K562 (cell line): ENCODE results near the gene AKNA. TPM values are rescaled to one million over a fixed set of nuclear protein-coding genes. Genes with fewer than 3 reads are reported as not detected.
"Not testable (repeated sequence)": the region's sequence is repeated elsewhere in the genome, so short reads cannot be mapped to it uniquely, and the experiment has no call there.

Source experiments
- ATAC-seq: fragments of 200-7000 bp; cut with Tn5 transposase; 3 replicates; pipeline ENCODE4 v1.9.1; 2020; ENCODE audit warnings: moderate library complexity
- BruUV-seq: library from RNA; stranded (reverse); fragments of 400-500 nt; replicated peaks from 2 replicates; lab custom pipeline; 2021; lab: Mats Ljungman, UMichigan
- CTCF ChIA-PET: fragments of 300-600 bp; formaldehyde crosslinking; extraction: SDS; loops from one replicate; lab custom pipeline; 2021; ENCODE audit warnings: low intra/inter-chr PET ratio; lab: Yijun Ruan, JAX
- POLR2A ChIA-PET: fragments of 300-600, 350-650 bp; sonication (Branson Sonifier 250); formaldehyde crosslinking; extraction: SDS; loops from one replicate; lab custom pipeline; 2021; ENCODE audit warnings: antibody characterized with exemption, inconsistent platforms; lab: Yijun Ruan, JAX
- DNase-seq, 4 experiments: peaks; one replicate each; pipeline versions ENCODE4 v3.0.0 to v3.0.0-alpha.2; 2011 to 2018; ENCODE audit warnings: low spot score in 3 of 4, mixed read lengths in 3 of 4; ENCODE audit errors: extremely low read depth in 1 of 4
- FAIRE-seq: peaks from 2 replicates; lab custom pipeline; 2011; peaks lifted over from hg19 to GRCh38; lab: Jason Lieb, UNC
- H2AFZ ChIP-seq: 2 replicates; pipeline ENCODE4 v1.6.0; 2011; ENCODE audit warnings: low read depth, low read length, control low read depth, inconsistent platforms
- H3K27ac ChIP-seq: fragments of 200-600 bp; 3 replicates; pipeline ENCODE4 v1.8.0; 2011; ENCODE audit warnings: low read depth, mild to moderate bottlenecking, control low read depth, inconsistent platforms, low read length, moderate library complexity, mixed read lengths; ENCODE audit errors: extremely low read depth
- H3K27me3 ChIP-seq, 2 experiments: fragments of 300-600 bp in 1 of 2; 2 replicates in 1 of 2; 3 replicates in 1 of 2; pipeline versions ENCODE4 v1.6.0 to v1.8.0; 2011; ENCODE audit warnings: inconsistent platforms in 2 of 2, low read length in 2 of 2, mild to moderate bottlenecking in 1 of 2, mixed read lengths in 1 of 2, moderate library complexity in 1 of 2; ENCODE audit not compliant: control insufficient read depth in 2 of 2, insufficient read depth in 2 of 2
- H3K36me3 ChIP-seq: fragments of 300-600 bp; 3 replicates; pipeline ENCODE4 v1.8.0; 2011; ENCODE audit warnings: mild to moderate bottlenecking, low read length, inconsistent platforms; ENCODE audit not compliant: control insufficient read depth, insufficient read depth
- H3K4me1 ChIP-seq, 2 experiments: fragments of 200-600 bp in 1 of 2; replicated peaks in 1 of 2; 2 replicates in 1 of 2; 3 replicates in 1 of 2; pipeline versions ENCODE4 v1.5.1 to v1.8.0; 2011; ENCODE audit warnings: inconsistent platforms in 2 of 2, low read length in 2 of 2, mild to moderate bottlenecking in 1 of 2, mixed read lengths in 1 of 2, moderate library complexity in 1 of 2; ENCODE audit not compliant: control insufficient read depth in 2 of 2, insufficient read depth in 2 of 2
- H3K4me2 ChIP-seq: 2 replicates; pipeline ENCODE4 v1.6.1; 2011; ENCODE audit warnings: low read length, control low read depth, inconsistent platforms, mixed read lengths; ENCODE audit not compliant: insufficient read depth
- H3K4me3 ChIP-seq: fragments of 200-600 bp; sonication (generic), shearing (Covaris generic); 2 replicates; pipeline ENCODE4 v1.5.1; 2016; ENCODE audit warnings: control low read depth, inconsistent platforms
- H3K79me2 ChIP-seq: fragments of 200-600 bp; 3 replicates; pipeline ENCODE4 v1.8.0; 2011; ENCODE audit warnings: low read length, inconsistent platforms; ENCODE audit not compliant: control insufficient read depth, insufficient read depth
- H3K9ac ChIP-seq, 2 experiments: 2 replicates each; pipeline versions ENCODE4 v1.6.0 to v1.6.1; 2011; ENCODE audit warnings: low read depth in 2 of 2, low read length in 2 of 2, control low read depth in 1 of 2, inconsistent platforms in 1 of 2, mild to moderate bottlenecking in 1 of 2, mixed read lengths in 1 of 2; ENCODE audit not compliant: insufficient read depth in 1 of 2
- H3K9me1 ChIP-seq: one replicate; pipeline ENCODE4 v1.6.0; 2011; ENCODE audit warnings: inconsistent platforms, mild to moderate bottlenecking, low read length, moderate library complexity; ENCODE audit not compliant: control insufficient read depth, insufficient read depth
- H3K9me3 ChIP-seq: replicated peaks from 2 replicates; pipeline ENCODE4 v1.5.1; 2011; ENCODE audit warnings: low read depth, low read length, inconsistent platforms; ENCODE audit not compliant: control insufficient read depth, insufficient read depth
- H4K20me1 ChIP-seq: replicated peaks from 2 replicates; pipeline ENCODE4 v1.6.1; 2011; ENCODE audit warnings: low read length, inconsistent platforms, mixed read lengths; ENCODE audit not compliant: control insufficient read depth, insufficient read depth
- ATF1 ChIP-seq, 2 experiments: fragments of 450-650 bp in 1 of 2; IDR thresholded peaks; 2 replicates each; pipeline ENCODE4 v1.6.1; 2016; ENCODE audit warnings: missing compliant biosample characterization in 1 of 2, missing genetic modification characterization in 1 of 2
- GABPA ChIP-seq: fragments of 200-800 bp; sonication (Bioruptor generic); conservative IDR thresholded peaks from 2 replicates; pipeline ENCODE4 v1.6.1; 2016; ENCODE audit warnings: low read depth, missing genetic modification characterization, missing compliant biosample characterization
- USF2 ChIP-seq: sonication (generic); formaldehyde crosslinking; IDR thresholded peaks from 2 replicates; pipeline ENCODE4 v1.5.0; 2020; ENCODE audit warnings: missing genetic modification reagents
- WGBS: fragments of 100-300 bp; shearing (Covaris generic); methylation state at CpG from one replicate; pipeline ENCODE4 v1.1.6; 2016; ENCODE audit warnings: low coverage, mixed read lengths; ENCODE audit not compliant: insufficient coverage; ENCODE audit errors: missing lambda C conversion rate; 5-methylcytosine and 5-hydroxymethylcytosine counted together
- in situ Hi-C: fragments of 300-500 bp; cut with MboI; formaldehyde crosslinking; loops from 4 replicates; pipeline ENCODE4 v1.15.0; 2018; ENCODE audit warnings: inconsistent platforms, mixed read lengths
- intact Hi-C: fragments of 100-400 bp; cut with micrococcal nuclease; formaldehyde crosslinking; loops from 2 replicates; pipeline ENCODE4 v1.14.2; 2022
- polyA plus RNA-seq, 8 experiments: library from polyadenylated mRNA; depleted of rRNA in 4 of 8; stranded (reverse) in 5 of 8; unstranded in 3 of 8; fragments of >200 nt; fragmentation: Nextera tagmentation in 2 of 8; fragmentation: Illumina TruSeq in 1 of 8; extraction: Ambion mirVana in 2 of 8; extraction: Trizol in 1 of 8; gene quantifications; 2 replicates each; pipeline versions ENCODE4 v1.2.1 to v1.2.3, GENCODE V29; 2011 to 2014; ENCODE audit warnings: inconsistent platforms in 1 of 8, missing spikeins in 1 of 8
- total RNA-seq, 7 experiments: library from RNA; depleted of rRNA in 6 of 7; stranded (reverse); fragments of >200 nt in 6 of 7; fragmentation: Illumina TruSeq in 2 of 7; extraction: Trizol in 2 of 7; gene quantifications; 2 replicates each; pipeline versions ENCODE4 v1.2.1 to v1.2.3, GENCODE V29; 2011 to 2021; ENCODE audit warnings: low replicate concordance in 1 of 7

The AKNA gene
- total and polyA plus RNA-seq, 9 of the 15 experiments (the other 6 are each of a cell fraction or from before 2014, with no cell fraction given), result 0.29 to 20.5 (median 3.9) TPM

DNA sequence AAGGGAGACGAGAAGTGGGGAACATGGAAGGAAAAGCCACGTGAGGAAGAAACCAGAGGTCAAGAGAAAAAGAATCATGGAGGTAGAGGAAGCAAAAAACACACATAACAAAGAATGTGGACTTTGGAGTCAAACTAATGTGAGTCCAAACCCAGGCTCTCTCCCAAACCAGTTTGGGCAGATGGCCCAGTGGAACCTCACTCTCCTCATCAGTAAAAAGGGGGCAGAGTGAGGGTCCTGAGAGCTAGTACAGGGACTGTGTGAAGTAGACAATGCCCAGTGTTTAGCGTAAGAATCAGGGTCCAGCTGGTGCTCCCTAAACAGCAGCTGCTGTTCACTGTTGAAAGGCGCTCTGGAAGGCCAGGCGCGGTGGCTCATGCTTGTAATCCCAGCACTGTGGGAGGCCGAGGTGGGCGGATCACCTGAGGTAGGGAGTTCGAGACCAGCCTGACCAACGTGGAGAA lies 59.4 kb downstream of the AKNA start:
- WGBS, result 4% methylated on average over 10 of the region's 10 CpGs
- H3K79me2 ChIP-seq, H3K9me1 ChIP-seq, CTCF ChIA-PET, H3K9ac ChIP-seq, ATAC-seq, H3K4me2 ChIP-seq, BruUV-seq, H3K36me3 ChIP-seq, DNase-seq, H3K4me1 ChIP-seq, H3K9me3 ChIP-seq, in situ Hi-C loops, H3K27ac ChIP-seq, intact Hi-C loops, H2AFZ ChIP-seq, H4K20me1 ChIP-seq, H3K4me3 ChIP-seq, FAIRE-seq: not testable (repeated sequence)
- POLR2A ChIA-PET, result interaction anchor here (0.6 kb wide), 1 partner anchor 11 kb away, joined by 4 read pairs; no protein-coding TSS in a partner anchor
- 0 out of 2 replicates have a peak, but pooled peaks have one; percentile 8 for TF ChIP-seq USF2 (CRISPR knock-in tag)
- peaks cover 29 to 62% of the 10 kb centered on the region in 2 experiments; a peak in 4 of 5 replicates for H3K27me3 ChIP-seq

GRCh38 chr9:114327749-114328148 lies 60.0 kb downstream of the AKNA start:
- Histone ChIP-seq H4K20me1 (peaks cover 6% of the 10 kb centered on the region; the same call in 1 of the 2 replicates), H3K4me2 (no peak overlapping the region), H3K79me2 (no peaks in the 10 kb centered on the region), H3K27me3 (peaks cover 29 to 60% of the 10 kb centered on the region in 2 experiments; a peak in 4 of 5 replicates), H3K36me3 (no peaks in the 10 kb centered on the region), H3K9me1 (no peaks in the 10 kb centered on the region), H3K4me3 (no peak overlapping the region), H3K4me1 (no peaks in the 10 kb centered on the region), H3K9me3 (no peaks in the 10 kb centered on the region), H3K27ac (no peak overlapping the region), H3K9ac (no peak overlapping the region), H2AFZ (no peak overlapping the region)
- peak in 1 of 4 experiments; percentile 27 for DNase-seq
- ChIA-PET POLR2A (no interaction called here), CTCF (no interaction called here)
- in situ Hi-C loops, result no loop called here
- TF ChIP-seq ATF1 (CRISPR knock-in tag; IDR thresholded peaks at IDR 0.05) (0 out of 2 replicates have a peak, but pooled peaks have one; percentile 12), ATF1 (tag; IDR thresholded peaks at IDR 0.05) (no peak), GABPA (tag) (no peak)
- FAIRE-seq, result no peak
- BruUV-seq, result no TSS peak
- intact Hi-C loops, result no loop called here
- WGBS, result 1% methylated on average over 8 of the region's 8 CpGs
- ATAC-seq, result peak; percentile 8; the same call in 1 of the 3 replicates

- not testable (repeated sequence) for ATAC-seq
These were observed 62.0 kb downstream of the AKNA start for GRCh38 chr9:114325684-114326254.

More at GRCh38 chr9:114325684-114326254, 62.0 kb downstream of the AKNA start:
- intact Hi-C loops, H3K4me2 ChIP-seq, H3K9ac ChIP-seq, H3K9me1 ChIP-seq, in situ Hi-C loops, H2AFZ ChIP-seq, H3K9me3 ChIP-seq, H3K4me1 ChIP-seq, H3K79me2 ChIP-seq, DNase-seq, H3K27ac ChIP-seq, H3K36me3 ChIP-seq, CTCF ChIA-PET, BruUV-seq, FAIRE-seq, H4K20me1 ChIP-seq, H3K4me3 ChIP-seq: not testable (repeated sequence)
- peaks cover 29 to 57% of the 10 kb centered on the region in 2 experiments; a peak in 4 of 5 replicates for H3K27me3 ChIP-seq
- under 1% methylated on average over 3 of the region's 3 CpGs for WGBS
- POLR2A ChIA-PET, result interaction anchor here (0.6 kb wide), 1 partner anchor 42 kb away, joined by 3 read pairs; no protein-coding TSS in a partner anchor
